ENCODE data around the gene GPN3.
"Not testable (repeated sequence)": the region's sequence is repeated elsewhere in the genome, so short reads cannot be mapped to it uniquely, and the experiment has no call there.

The GPN3 gene

DNA sequence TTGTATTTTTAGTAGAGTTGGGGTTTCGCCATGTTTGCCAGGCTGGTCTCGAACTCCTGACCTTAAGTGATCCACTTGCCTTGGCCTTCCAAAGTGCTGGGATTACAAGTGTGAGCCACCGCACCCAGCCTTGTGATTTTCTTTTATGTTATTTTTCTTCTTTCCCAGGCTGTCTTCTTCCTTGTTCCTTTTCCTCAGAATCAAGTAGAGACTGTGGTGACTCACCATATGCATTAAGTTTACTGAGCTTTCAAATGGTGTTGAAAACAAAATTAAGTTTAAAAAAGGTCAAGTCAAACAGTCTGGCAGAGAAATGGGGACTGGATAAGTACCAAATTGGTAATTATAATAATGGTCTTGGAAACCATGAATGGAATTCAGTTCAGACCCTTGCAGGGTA lies 23.6 kb downstream of the GPN3 start:
- DNase-seq (ENCODE audit: low read depth) = no peak

DNA sequence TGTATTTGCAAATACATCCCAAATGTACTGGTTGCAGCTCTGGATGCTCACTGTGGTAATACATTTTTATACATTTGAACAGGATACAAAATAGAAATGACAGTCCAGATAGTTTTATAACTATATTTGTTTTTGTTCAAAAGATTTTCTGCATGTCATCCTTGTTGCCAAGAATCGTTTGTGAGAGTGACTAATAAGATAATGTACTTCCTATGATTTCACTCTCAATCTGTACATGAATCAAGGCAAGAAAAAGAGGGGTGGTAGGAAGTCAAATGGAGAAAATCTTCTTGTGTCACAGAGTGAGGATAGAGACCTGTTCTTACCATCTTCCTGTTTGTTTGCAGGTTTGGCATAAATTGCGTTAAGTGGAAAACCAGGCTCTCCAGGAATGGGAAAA lies 31.8 kb downstream of the GPN3 start:
- DNase-seq (ENCODE audit: low read depth) = no peak

DNA sequence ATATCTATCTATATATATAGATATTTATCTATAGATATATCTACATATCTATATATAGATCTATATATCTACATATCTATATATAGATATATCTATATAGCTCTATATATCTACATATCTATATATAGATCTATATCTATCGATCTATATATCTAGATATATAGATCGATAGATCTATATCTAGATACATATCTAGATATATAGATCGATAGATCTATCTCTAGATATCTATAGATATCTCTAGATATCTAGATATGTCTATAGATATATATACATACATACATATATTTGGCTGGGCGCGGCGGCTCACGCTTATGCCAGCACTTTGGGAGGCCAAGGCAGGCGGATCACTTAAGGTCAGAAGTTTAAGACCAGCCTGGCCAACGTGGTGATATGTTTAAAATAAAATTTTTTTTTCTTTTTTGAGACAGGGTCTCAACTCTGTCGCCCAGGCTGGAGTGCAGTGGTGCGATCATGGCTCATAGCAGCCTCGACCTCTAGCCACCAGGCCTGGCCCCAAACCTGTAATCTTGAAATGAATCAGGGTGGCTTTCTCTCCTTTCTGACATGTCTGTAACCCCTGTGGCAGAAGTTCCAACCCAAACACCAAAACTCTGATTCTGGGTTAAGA lies 36.0 kb downstream of the GPN3 start:
- DNase-seq (ENCODE audit: low read depth) = no peak

DNA sequence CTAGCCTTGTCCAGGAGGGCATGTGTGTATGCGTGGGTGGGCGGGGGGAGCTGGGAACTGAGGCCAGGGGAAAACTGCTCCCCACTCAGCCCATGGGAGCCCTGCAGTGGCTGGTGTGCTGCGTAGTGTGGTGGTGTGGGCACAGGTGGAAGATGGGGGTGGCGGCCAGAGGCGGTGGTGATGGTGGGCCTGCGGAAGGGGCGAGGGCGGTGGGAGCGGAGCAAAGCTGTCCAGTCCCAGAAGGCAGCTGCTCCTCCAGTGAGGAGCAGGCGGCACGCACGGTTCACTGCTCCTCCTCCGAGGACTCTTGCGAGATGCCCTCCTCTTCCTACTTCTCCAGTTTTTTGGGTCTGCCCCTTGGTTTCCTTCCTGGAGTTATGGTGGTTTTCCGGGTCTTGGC lies 38.4 kb downstream of the GPN3 start:
- DNase-seq (ENCODE audit: low read depth) = not testable (repeated sequence)

DNA sequence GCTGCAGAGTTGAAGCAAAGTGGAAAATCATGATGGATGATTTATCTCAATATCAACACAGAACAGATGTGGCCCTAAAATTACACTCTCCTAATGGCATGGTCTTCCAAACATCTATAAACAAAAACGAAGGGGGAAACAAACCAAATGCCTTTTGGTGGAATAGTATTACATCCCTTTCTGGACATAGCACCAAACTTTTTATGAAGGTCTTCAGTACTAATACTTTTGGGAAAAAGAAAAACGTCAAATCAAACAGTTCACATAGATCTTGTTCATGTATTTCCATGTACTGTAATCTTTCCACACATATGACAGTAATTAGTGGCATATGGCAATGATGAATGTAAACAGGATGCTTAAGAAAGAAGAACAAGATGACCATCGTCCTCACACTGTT lies 41.7 kb downstream of the GPN3 start:
- DNase-seq (ENCODE audit: low read depth) = no peak

DNA sequence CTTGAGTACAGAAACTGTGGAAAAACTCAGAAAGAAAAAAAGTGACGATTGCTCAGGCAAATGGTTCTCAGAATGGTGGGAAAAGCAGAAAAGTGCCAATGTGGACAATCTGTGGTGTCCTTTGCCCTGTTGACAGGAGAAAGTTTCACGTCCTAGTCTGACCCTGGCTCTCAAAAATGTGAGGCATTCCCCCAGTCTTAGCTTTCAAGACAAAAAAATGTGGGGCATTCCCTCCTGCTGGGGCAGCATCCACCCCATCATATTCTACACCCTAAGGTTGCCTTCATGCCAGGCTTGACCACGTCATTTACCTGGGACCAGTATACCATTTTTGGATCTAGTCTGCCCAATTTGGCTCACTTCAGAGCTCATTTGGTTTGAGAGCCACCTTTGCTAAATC lies 43.8 kb downstream of the GPN3 start:
- DNase-seq (ENCODE audit: low read depth) = no peak

DNA sequence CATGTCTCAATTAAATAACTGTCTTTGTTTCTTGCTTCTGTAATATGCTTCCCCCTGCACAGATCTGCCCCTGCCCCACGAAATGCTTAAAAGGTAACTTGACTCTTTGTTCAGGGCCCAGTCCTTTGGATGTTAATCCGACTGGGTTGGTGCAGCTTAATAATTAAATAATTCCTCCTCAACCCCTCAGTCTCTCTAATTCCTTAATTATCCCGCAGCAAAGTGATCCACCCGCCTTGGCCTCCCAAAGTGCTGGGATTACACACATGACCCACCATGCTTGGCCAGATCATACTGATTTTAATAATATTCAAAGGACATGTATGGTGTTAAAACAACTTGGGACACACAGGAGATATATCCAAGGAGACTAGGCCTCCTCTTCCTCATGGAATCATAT lies 46.4 kb downstream of the GPN3 start:
- DNase-seq (ENCODE audit: low read depth) = no peak

DNA sequence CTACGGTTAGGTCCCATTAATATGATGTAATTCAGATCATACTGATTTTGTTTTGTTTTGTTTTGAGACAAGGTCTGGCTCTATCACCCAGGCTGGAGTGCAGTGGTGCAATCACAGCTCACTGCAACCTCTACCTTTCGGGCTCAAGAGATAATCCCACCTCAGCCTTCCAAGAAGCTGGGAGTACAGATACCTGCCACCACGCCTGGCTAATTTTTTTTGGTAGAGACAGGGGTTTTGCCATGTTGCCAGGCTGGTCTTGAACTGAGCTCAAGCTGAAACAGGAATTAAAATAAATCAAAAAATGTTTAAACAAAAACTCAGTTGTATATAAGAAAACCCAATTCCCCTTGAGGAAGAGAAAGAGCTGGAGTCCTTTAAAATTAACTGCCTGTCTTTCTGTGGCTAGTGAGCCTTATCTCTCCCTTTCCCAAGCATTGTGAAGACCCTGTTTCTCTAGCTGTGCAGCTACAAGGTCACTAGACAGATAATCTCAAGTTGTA lies 46.8 kb downstream of the GPN3 start:
- DNase-seq (ENCODE audit: low read depth) = no peak

DNA sequence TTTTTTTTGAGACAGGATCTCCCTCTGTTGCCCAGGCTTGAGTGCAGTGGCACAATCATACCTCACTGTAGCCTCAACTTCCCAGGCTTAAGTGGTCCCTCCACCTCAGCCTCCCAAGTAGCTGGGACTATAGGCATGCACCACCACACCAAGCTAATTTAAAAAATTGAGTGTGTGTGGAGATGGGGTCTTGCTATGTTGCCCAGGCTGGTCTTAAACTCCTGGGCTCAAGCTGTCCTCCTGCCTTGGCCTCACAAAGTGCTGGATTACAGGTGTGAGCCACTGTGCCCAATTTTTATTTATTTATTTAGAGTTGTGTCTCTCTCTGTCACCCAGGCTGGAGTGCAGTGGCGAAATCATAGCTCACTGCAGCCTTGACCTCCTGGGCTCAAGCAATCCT lies 47.4 kb downstream of the GPN3 start:
- not testable (repeated sequence) for DNase-seq (ENCODE audit: low read depth)

DNA sequence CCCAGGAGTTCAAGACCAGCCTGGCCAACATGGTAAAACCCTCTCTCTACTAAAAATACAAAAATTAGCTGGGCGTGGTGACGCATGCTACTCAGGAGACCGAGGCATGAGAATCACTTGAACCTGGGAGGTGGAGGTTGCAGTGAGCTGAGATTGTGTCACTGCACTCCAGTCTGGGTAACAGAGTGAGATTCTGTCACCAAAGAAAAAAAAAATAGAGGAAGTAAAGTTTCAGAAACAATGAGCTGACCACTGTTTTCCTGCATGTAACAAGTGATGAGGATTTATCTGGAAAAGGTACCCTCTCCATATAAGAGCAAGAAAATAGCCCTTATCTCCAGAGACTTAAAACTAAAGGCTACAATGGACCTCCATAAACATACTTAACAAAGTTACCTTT lies 50.9 kb downstream of the GPN3 start:
- DNase-seq (ENCODE audit: low read depth) = not testable (repeated sequence)

DNA sequence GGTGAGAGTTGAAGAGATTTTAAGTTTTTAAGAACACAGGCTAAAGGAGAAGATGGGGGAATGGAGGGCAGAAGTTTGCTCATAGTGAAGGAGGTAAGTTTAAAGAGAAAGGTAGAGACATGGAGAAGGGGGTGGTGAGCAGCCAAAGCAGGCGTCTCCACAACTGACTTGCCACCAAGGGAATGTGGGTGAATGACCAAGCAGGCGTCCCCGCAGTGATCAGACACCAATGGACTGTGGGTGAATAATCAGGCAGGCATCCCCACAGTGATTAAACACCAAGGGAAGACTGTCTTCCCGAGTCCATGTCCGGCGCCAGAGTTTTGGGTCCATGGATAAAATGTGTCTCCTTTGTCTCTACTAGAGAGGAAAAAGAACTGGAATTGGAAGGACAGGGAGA lies 58.0 kb downstream of the GPN3 start:
- DNase-seq (ENCODE audit: low read depth) = not testable (repeated sequence)

DNA sequence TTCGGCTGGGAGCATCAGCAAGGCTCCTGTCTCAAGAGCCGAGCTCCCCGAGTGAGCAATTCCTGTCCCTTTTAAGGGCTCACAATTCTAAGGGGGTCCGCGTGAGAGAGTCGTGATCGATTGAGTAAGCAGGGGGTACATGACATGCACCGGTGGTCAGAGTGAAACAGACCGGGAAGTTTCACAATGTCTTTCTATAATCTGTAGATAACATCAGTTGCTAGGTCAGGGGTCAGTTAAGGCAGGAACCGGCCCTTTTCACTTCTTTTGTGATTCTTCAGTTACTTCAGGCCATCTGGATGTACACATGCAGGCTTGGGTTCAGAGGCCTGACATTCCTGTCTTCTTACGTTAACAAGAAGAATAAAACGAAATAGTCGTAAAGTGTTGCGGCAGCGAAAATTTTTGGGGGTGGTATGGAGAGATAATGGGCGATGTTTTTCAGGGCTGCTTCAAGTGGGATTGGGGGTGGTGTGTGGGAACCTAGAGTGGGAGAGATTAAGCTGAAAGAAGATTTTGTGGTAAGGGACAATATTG lies 62.9 kb downstream of the GPN3 start:
- DNase-seq (ENCODE audit: low read depth) = not testable (repeated sequence)

DNA sequence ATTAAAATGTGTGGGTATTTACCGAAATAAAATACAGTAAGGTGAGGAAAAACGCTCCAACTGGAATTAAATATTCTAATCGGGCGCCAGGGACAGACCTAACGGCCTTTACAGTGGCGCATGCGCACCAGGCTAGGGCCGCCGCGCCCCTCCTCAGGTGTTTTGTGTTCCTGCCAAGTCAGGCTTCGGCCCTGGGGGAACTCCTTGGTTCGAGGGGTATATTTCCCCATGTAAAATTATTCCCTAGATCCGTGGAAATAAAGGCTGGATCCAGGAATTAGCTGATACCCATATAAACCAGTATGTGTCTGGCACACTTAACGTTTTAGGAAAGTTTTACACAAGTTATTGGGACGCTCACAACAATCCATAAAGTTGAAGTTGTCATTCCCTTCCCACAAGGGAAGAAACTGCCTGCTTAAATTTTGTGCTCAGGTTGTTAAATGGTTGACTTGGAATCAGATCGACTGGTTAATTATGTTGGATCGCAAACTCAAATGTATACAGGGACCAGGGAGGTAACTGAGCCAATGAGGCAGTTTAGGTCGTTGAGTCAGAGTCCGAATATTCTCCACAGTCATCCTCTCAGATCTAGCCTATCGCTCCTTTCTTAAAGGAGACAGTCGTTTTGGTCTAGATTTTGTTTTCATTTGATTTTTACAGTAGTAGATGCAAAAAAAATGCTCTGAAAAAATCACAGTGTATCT lies 63.9 kb downstream of the GPN3 start:
- peak; percentile 55 for DNase-seq (ENCODE audit: low read depth)

DNA sequence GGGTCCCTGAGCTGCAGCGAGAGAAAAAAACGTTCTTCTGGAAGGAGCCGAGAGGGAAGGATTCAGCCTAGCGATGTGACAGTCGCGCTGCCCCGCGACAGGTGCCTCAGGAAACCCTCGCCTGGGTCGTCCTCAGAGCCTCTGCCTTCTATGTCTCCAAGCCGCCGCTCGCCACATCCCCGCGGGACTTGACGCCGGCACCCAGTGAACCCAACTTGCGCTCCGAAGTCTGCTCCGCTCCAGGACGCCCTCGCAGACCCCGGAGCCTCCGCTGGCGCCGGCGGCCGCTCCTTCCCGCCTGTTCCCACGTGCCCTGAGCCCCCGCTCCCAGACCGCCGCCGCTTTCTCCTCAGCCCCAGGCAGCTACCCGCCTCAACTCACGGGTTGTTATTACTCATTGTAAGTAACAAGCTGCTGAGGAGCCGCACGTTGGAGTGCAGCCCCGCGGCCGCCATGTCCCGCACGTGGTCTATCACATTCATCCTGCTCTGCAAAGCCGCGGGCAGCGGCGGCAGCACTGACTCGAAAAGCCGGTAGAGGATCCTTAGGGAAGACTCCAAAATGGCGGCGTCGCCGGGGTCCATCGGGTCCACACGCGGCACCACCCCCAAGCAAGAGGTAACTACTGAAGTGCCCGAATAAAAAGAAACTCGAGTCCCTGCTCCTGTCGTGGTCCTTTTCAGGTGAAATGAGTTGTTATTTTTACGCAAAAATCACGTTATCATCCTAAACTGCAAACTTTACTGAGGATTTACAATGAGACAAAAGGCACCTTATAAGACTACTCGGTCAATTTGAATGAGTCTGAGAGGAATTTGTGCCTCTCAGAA lies 64.7 kb downstream of the GPN3 start, which contains the start of gene ANAPC7:
ANAPC7 (minus strand) TSS at position 563 of the 830 bp plus-strand sequence; CDS start at position 482, 81 bp downstream.
- peak; percentile 74 for DNase-seq (ENCODE audit: low read depth)

Data from CMK (cell line).